ENCODE measurements around the gene PCSK2. TPM values are rescaled to one million over a fixed set of nuclear protein-coding genes. Genes with fewer than 3 reads are reported as not detected.

Gene PCSK2
- polyA plus RNA-seq, 1 experiment = not detected

DNA sequence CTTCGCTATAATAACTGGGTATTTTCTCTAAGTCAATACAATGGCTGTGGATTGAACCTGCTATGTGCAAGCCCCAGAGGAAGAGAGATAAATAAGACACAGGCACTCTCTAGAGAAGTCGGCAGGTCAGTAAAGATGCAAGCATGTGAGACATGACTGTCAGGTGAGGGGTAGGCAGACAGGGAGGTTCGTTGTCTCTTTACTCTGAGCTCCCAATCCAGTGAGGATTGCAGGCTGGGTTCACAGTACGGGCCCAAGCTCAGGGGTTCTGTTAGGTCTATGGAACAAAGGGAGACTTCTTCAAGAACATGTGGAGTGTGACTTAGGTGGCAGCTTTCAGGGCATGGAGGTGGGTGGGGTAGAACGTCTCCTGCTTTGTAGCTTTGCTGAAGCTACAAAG is 147.2 kb downstream of the PCSK2 start:
- ChIA-PET POLR2A (no interaction called here), CTCF (interaction anchor here (1.0 kb wide), 1 partner anchor 59 kb away, joined by 3 read pairs; no protein-coding TSS in a partner anchor)
- Histone ChIP-seq H3K4me3 (ENCODE audit: low read depth, low read length) (no peak overlapping the region), H3K9me3 (ENCODE audit: control insufficient read depth, insufficient read depth, low read length) (no peaks in the 10 kb centered on the region), H3K27me3 (ENCODE audit: control insufficient read depth, insufficient read depth, low read length) (no peaks in the 10 kb centered on the region), H3K27ac (ENCODE audit: low read depth, low read length) (no peak overlapping the region)
- DNase-seq (ENCODE audit: low read depth, low spot score) = no peak
- TF ChIP-seq, protein P1, sequence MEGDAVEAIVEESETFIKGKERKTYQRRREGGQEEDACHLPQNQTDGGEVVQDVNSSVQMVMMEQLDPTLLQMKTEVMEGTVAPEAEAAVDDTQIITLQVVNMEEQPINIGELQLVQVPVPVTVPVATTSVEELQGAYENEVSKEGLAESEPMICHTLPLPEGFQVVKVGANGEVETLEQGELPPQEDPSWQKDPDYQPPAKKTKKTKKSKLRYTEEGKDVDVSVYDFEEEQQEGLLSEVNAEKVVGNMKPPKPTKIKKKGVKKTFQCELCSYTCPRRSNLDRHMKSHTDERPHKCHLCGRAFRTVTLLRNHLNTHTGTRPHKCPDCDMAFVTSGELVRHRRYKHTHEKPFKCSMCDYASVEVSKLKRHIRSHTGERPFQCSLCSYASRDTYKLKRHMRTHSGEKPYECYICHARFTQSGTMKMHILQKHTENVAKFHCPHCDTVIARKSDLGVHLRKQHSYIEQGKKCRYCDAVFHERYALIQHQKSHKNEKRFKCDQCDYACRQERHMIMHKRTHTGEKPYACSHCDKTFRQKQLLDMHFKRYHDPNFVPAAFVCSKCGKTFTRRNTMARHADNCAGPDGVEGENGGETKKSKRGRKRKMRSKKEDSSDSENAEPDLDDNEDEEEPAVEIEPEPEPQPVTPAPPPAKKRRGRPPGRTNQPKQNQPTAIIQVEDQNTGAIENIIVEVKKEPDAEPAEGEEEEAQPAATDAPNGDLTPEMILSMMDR (IDR thresholded peaks at IDR 0.05; ENCODE audit: low read depth, low read length) = no peak

DNA sequence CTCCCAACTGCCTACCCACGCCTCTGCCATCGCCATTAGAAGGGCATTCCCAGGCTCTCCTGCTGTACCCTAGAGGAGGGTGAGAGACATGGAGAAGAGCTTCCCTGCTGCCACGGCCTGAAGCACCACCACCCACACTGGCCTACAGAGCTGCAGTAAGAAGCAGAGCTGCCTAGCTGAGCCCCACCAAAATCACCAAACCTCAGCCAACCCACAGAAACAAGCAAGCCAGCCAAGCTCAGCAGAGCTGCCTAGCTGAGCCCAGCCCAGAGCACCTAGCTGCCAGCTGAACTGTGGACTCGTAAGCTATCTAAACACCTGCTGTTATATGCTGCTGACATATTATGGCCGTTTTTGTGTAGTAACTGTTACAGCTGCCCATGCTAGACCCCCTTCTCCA is 149.2 kb downstream of the PCSK2 start:
- TF ChIP-seq, protein P1 (IDR thresholded peaks at IDR 0.05; ENCODE audit: low read depth, low read length) = no peak
- H3K9me3 ChIP-seq (ENCODE audit: control insufficient read depth, insufficient read depth, low read length) = no peaks in the 10 kb centered on the region
- DNase-seq (ENCODE audit: low read depth, low spot score) = no peak
- no peak overlapping the region for H3K4me3 ChIP-seq (ENCODE audit: low read depth, low read length)
- ChIA-PET CTCF (no interaction called here), POLR2A (no interaction called here)
- H3K27me3 ChIP-seq (ENCODE audit: control insufficient read depth, insufficient read depth, low read length) = no peaks in the 10 kb centered on the region
- H3K27ac ChIP-seq (ENCODE audit: low read depth, low read length) = no peak overlapping the region

DNA sequence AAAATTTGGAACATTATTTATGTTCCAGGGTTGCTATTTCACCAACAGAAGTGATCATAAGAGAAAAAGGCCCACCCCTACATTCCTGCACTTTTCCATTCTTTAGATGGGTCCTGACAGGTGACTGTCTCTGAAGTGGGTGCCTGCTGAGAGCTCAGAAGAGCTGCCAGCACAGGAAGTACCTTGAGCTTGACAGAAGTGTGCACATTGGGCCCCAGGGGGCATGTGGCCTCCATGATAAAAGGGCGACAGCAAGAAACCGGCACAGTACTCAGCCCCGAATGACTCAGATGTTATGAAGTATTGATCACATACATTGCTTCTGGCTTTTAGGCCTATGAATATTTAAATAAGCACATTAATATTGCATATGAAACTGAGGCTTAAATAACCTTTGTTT is 150.4 kb downstream of the PCSK2 start:
- H3K27me3 ChIP-seq (ENCODE audit: control insufficient read depth, insufficient read depth, low read length) = no peaks in the 10 kb centered on the region
- H3K9me3 ChIP-seq (ENCODE audit: control insufficient read depth, insufficient read depth, low read length) = no peaks in the 10 kb centered on the region
- TF ChIP-seq, protein P1 (IDR thresholded peaks at IDR 0.05; ENCODE audit: low read depth, low read length) = no peak
- no peak for DNase-seq (ENCODE audit: low read depth, low spot score)
- no peak overlapping the region for H3K4me3 ChIP-seq (ENCODE audit: low read depth, low read length)
- H3K27ac ChIP-seq (ENCODE audit: low read depth, low read length) = no peak overlapping the region
- ChIA-PET POLR2A (no interaction called here), CTCF (no interaction called here)

DNA sequence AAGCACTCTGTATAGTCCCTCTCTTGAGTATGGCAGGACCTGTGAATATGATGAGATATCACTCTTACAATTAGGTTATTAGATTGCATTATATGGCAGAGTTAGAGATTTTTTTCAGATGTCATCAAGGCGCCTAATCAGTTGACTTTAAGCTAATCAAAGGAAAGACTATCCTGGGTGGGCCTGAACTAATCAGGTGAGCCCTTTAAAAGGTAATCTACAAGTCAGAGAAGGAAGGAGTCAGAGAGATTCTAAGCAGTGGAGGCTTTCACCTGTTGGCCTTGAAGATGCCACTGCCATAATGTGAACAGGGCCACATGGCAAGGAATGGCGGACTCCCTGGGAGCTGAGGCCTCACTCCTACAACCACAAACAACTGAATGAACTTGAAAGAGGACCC is 152.8 kb downstream of the PCSK2 start:
- TF ChIP-seq, protein P1 (IDR thresholded peaks at IDR 0.05; ENCODE audit: low read depth, low read length) = no peak
- H3K27ac ChIP-seq (ENCODE audit: low read depth, low read length) = no peak overlapping the region
- H3K4me3 ChIP-seq (ENCODE audit: low read depth, low read length) = no peak overlapping the region
- no peaks in the 10 kb centered on the region for H3K9me3 ChIP-seq (ENCODE audit: control insufficient read depth, insufficient read depth, low read length)
- ChIA-PET CTCF (no interaction called here), POLR2A (no interaction called here)
- no peaks in the 10 kb centered on the region for H3K27me3 ChIP-seq (ENCODE audit: control insufficient read depth, insufficient read depth, low read length)
- DNase-seq (ENCODE audit: low read depth, low spot score) = no peak

DNA sequence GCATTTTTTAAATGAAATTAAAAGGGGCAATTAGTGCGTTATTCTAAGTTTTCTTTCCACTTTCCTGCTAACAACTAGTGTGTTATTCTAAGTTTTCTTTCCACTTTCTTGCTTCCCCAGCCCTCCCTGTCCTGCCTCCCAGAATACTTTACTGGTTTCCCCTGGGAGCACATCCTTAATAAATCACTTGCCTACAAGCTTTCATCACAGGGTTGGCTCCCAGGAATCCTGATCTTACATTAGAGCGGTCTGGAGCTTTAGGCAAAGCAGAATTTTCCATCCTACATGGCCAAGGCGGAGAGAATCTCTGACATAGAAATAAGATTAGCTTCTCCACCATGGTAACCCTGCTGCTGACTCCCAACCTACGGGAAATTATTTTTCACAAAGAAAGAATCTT is 154.0 kb downstream of the PCSK2 start:
- H3K27me3 ChIP-seq (ENCODE audit: control insufficient read depth, insufficient read depth, low read length) = no peaks in the 10 kb centered on the region
- no peak overlapping the region for H3K27ac ChIP-seq (ENCODE audit: low read depth, low read length)
- no peak for DNase-seq (ENCODE audit: low read depth, low spot score)
- H3K4me3 ChIP-seq (ENCODE audit: low read depth, low read length) = no peak overlapping the region
- TF ChIP-seq, protein P1 (IDR thresholded peaks at IDR 0.05; ENCODE audit: low read depth, low read length) = no peak
- POLR2A ChIA-PET = no interaction called here
- CTCF ChIA-PET = no interaction called here
- H3K9me3 ChIP-seq (ENCODE audit: control insufficient read depth, insufficient read depth, low read length) = no peaks in the 10 kb centered on the region
